ENCODE measurements around the gene RAD51. TPM values are rescaled to one million over a fixed set of nuclear protein-coding genes. Genes with fewer than 3 reads are reported as not detected.

The RAD51 gene
- total RNA-seq, 6 donors from 2014 or later, result 1.0 to 3.4 (median 2.1) TPM; not detected in 1

- ATAC-seq (ENCODE audit: low FRiP score in 2 of 2) (no peak), DNase-seq (no peak)
- Histone ChIP-seq H3K4me1 (no peaks in the 10 kb centered on the region), H3K27me3 (no peaks in the 10 kb centered on the region), H3K9me3 (no peaks in the 10 kb centered on the region), H3K36me3 (no peaks in the 10 kb centered on the region), H3K27ac (no peak overlapping the region), H3K4me3 (no peak overlapping the region)
- TF ChIP-seq POLR2AphosphoS5 (IDR thresholded peaks at IDR 0.05) (no peak), EP300 (IDR thresholded peaks at IDR 0.05) (no peak), POLR2A (IDR thresholded peaks at IDR 0.05) (no peak), CTCF (IDR thresholded peaks at IDR 0.05) (no peak)
- 49 to 78% methylated on average over 1 of the region's 1 CpG for WGBS, 2 donors
Observed at GRCh38 chr15:40721701-40722100, 26.7 kb downstream of the RAD51 start.

- H3K27ac ChIP-seq, result no peak overlapping the region
- no peaks in the 10 kb centered on the region for H3K9me3 ChIP-seq
- DNase-seq, result no peak
- ATAC-seq (ENCODE audit: low FRiP score in 2 of 2), result no peak
- no peak overlapping the region for H3K4me3 ChIP-seq
- no peaks in the 10 kb centered on the region for H3K36me3 ChIP-seq
- TF ChIP-seq EP300 (IDR thresholded peaks at IDR 0.05) (no peak), POLR2AphosphoS5 (IDR thresholded peaks at IDR 0.05) (no peak), CTCF (IDR thresholded peaks at IDR 0.05) (no peak), POLR2A (IDR thresholded peaks at IDR 0.05) (no peak)
- 95 to 97% methylated on average over 4 of the region's 4 CpGs for WGBS, 2 donors
- no peaks in the 10 kb centered on the region for H3K27me3 ChIP-seq
- no peaks in the 10 kb centered on the region for H3K4me1 ChIP-seq
Observed at GRCh38 chr15:40722354-40722753, 27.4 kb downstream of the RAD51 start.

- 89 to 94% methylated on average over 2 of the region's 2 CpGs for WGBS, 2 donors
- no peaks in the 10 kb centered on the region for H3K27me3 ChIP-seq
- H3K27ac ChIP-seq, result no peak overlapping the region
- DNase-seq (no peak), ATAC-seq (ENCODE audit: low FRiP score in 2 of 2) (no peak)
- H3K4me1 ChIP-seq, result no peaks in the 10 kb centered on the region
- no peaks in the 10 kb centered on the region for H3K9me3 ChIP-seq
- no peak overlapping the region for H3K4me3 ChIP-seq
- H3K36me3 ChIP-seq, result no peaks in the 10 kb centered on the region
- TF ChIP-seq POLR2A (IDR thresholded peaks at IDR 0.05) (no peak), POLR2AphosphoS5 (IDR thresholded peaks at IDR 0.05) (no peak), EP300 (IDR thresholded peaks at IDR 0.05) (no peak), CTCF (IDR thresholded peaks at IDR 0.05) (no peak)
Observed at GRCh38 chr15:40722934-40723333, 28.0 kb downstream of the RAD51 start.

- Histone ChIP-seq H3K9me3 (no peaks in the 10 kb centered on the region), H3K27ac (no peak overlapping the region), H3K4me1 (no peaks in the 10 kb centered on the region), H3K36me3 (no peaks in the 10 kb centered on the region), H3K27me3 (no peaks in the 10 kb centered on the region), H3K4me3 (no peak overlapping the region)
- WGBS, 2 donors, result 91 to 94% methylated on average over 2 of the region's 2 CpGs
- no peak for TF ChIP-seq POLR2A (IDR thresholded peaks at IDR 0.05)
- TF ChIP-seq CTCF (IDR thresholded peaks at IDR 0.05), result no peak
- TF ChIP-seq POLR2AphosphoS5 (IDR thresholded peaks at IDR 0.05), result no peak
- TF ChIP-seq EP300 (IDR thresholded peaks at IDR 0.05), result no peak
- ATAC-seq (ENCODE audit: low FRiP score in 2 of 2) (no peak), DNase-seq (no peak)
Observed at GRCh38 chr15:40723919-40724318, 28.9 kb downstream of the RAD51 start.

- TF ChIP-seq CTCF (IDR thresholded peaks at IDR 0.05), result no peak
- TF ChIP-seq POLR2AphosphoS5 (IDR thresholded peaks at IDR 0.05), result no peak
- TF ChIP-seq POLR2A (IDR thresholded peaks at IDR 0.05), result no peak
- TF ChIP-seq EP300 (IDR thresholded peaks at IDR 0.05), result no peak
- Histone ChIP-seq H3K27me3 (no peaks in the 10 kb centered on the region), H3K27ac (peak overlapping the region in 1 of 4 donors; percentile 59), H3K36me3 (peaks cover 6 to 46% (median 20%) of the 10 kb centered on the region in 4 donors), H3K9me3 (no peaks in the 10 kb centered on the region), H3K4me3 (no peak overlapping the region), H3K4me1 (no peaks in the 10 kb centered on the region)
- DNase-seq, result no peak
- no peak for ATAC-seq (ENCODE audit: low FRiP score in 2 of 2)
- 80 to 84% methylated on average over 3 of the region's 3 CpGs for WGBS, 2 donors
Observed at GRCh38 chr15:40731034-40731433, 36.1 kb downstream of the RAD51 start.

Data from upper lobe of left lung (tissue), 6 donors.